HCT116 (cell line): ENCODE measurements around the gene PXDN.

Experiments
- CTCF ChIP-seq, 3 experiments: fragments of 200-600 bp in 1 of 3; sonication (generic) in 1 of 3; IDR thresholded peaks in 2 of 3; conservative IDR thresholded peaks in 1 of 3; 2 replicates each; pipeline ENCODE4 v1.5.1; 2012 to 2017; ENCODE audit warnings: low read depth in 2 of 3, low read length in 2 of 3, antibody characterized with exemption in 1 of 3, borderline replicate concordance in 1 of 3, control low read depth in 1 of 3, mild to moderate bottlenecking in 1 of 3, mixed read lengths in 1 of 3, mixed run types in 1 of 3, moderate library complexity in 1 of 3; ENCODE audit not compliant: insufficient read depth in 1 of 3
- FOSL1 ChIP-seq: IDR thresholded peaks from 2 replicates; pipeline ENCODE4 v1.6.1; 2012; ENCODE audit warnings: low read depth
- SIN3A ChIP-seq: IDR thresholded peaks from 2 replicates; pipeline ENCODE4 v1.6.1; 2012; ENCODE audit warnings: low read depth
- TCF7L2 ChIP-seq: IDR thresholded peaks from 2 replicates; pipeline ENCODE4 v1.7.0; 2011; ENCODE audit warnings: borderline replicate concordance, inconsistent platforms; ENCODE audit not compliant: insufficient read depth, insufficient read length; ENCODE audit errors: extremely low read depth

- TF ChIP-seq CTCF (IDR thresholded peaks at IDR 0.05 in 2 of 3, conservative IDR thresholded peaks at IDR 0.05 in 1 of 3; ENCODE audit: borderline replicate concordance in 1 of 3, insufficient read depth in 1 of 3, low read depth in 2 of 3, low read length in 2 of 3) (no peak), TCF7L2 (no peak), FOSL1 (no peak), SIN3A (no peak)
These were observed 33.5 kb upstream of the PXDN start for GRCh38 chr2:1777781-1778180.
